ENCODE data around the gene LSAMP. TPM values are rescaled to one million over a fixed set of nuclear protein-coding genes. Genes with fewer than 3 reads are reported as not detected.

Gene LSAMP
- total and polyA plus RNA-seq, 2 donors (not counting 3 experiments of a cell fraction or from before 2014, with no cell fraction given) = not detected

GRCh38 chr3:116393199-116393598 is 52.1 kb downstream of the LSAMP start:
- H3K36me3 ChIP-seq (ENCODE audit: control insufficient read depth in 2 of 2, extremely low read depth in 1 of 2, insufficient read depth in 2 of 2, low read length in 2 of 2) = no peaks in the 10 kb centered on the region
- H3K27ac ChIP-seq (ENCODE audit: insufficient read depth, low read depth, low read length) = no peak overlapping the region
- intact Hi-C loops (cut with micrococcal nuclease) (no loop called here), dilution Hi-C loops (cut with MboI; ENCODE audit: extremely low pct_ligation_motif_present, low sequenced_read_pairs) (no loop called here)
- H3K4me1 ChIP-seq (ENCODE audit: control insufficient read depth, extremely low read depth, insufficient read depth, low read length) = no peaks in the 10 kb centered on the region
- no peak overlapping the region for H3K4me2 ChIP-seq (ENCODE audit: insufficient read depth, low read length)
- no peak for TF ChIP-seq GATA2 (IDR thresholded peaks at IDR 0.05; ENCODE audit: insufficient read depth, insufficient read length, low read depth, low read length)
- TF ChIP-seq POLR2AphosphoS5 (IDR thresholded peaks at IDR 0.05; ENCODE audit: insufficient read depth, low read depth, low read length) = no peak
- TF ChIP-seq CTCF (IDR thresholded peaks at IDR 0.05; ENCODE audit: extremely low read depth in 1 of 2, insufficient read depth in 1 of 2, low read depth in 1 of 2, low read length in 2 of 2) = no peak
- TF ChIP-seq POLR2A (IDR thresholded peaks at IDR 0.05; ENCODE audit: low read depth, low read length) = no peak
- TF ChIP-seq JUN (IDR thresholded peaks at IDR 0.05; ENCODE audit: borderline replicate concordance, insufficient read depth, insufficient read length, low read depth) = no peak
- no peak for TF ChIP-seq FOS (IDR thresholded peaks at IDR 0.05; ENCODE audit: borderline replicate concordance, insufficient read depth, low read length)
- no peak for TF ChIP-seq EZH2 (IDR thresholded peaks at IDR 0.05; ENCODE audit: borderline replicate concordance, low read depth, low read length, severe bottlenecking)
- TF ChIP-seq MYC (IDR thresholded peaks at IDR 0.05; ENCODE audit: low read depth, low read length) = no peak
- no peak for TF ChIP-seq MAX (IDR thresholded peaks at IDR 0.05; ENCODE audit: insufficient read depth, insufficient read length)
- H3K4me3 ChIP-seq (replicated peaks in 1 of 3; ENCODE audit: insufficient read depth in 1 of 3, low read depth in 1 of 3, low read length in 3 of 3) = no peak overlapping the region
- H4K20me1 ChIP-seq (replicated peaks; ENCODE audit: control insufficient read depth, extremely low read depth, insufficient read depth, low read length) = no peaks in the 10 kb centered on the region
- no peak for FAIRE-seq
- H3K9ac ChIP-seq (replicated peaks; ENCODE audit: extremely low read depth, insufficient read depth, low read length) = no peak overlapping the region
- DNase-seq (ENCODE audit: low read depth, low spot score) = no peak
- no peaks in the 10 kb centered on the region for H3K9me1 ChIP-seq (replicated peaks; ENCODE audit: control insufficient read depth, extremely low read depth, insufficient read depth, low read length)
- H3K79me2 ChIP-seq (ENCODE audit: control insufficient read depth, insufficient read depth, low read length) = no peaks in the 10 kb centered on the region
- no TSS peak for BruUV-seq (replicated peaks)
- CTCF ChIA-PET = no interaction called here
- H3K27me3 ChIP-seq (ENCODE audit: control insufficient read depth in 2 of 2, insufficient read depth in 2 of 2, low read length in 2 of 2) = no peaks in the 10 kb centered on the region
- peaks cover 7% of the 10 kb centered on the region for H3K9me3 ChIP-seq (replicated peaks; ENCODE audit: control insufficient read depth, insufficient read depth, low read length)
- POLR2A ChIA-PET = no interaction called here
- no peak overlapping the region for H2AFZ ChIP-seq (ENCODE audit: low read depth, low read length)
